ENCODE data around the gene KLHL35.

The KLHL35 gene

GRCh38 chr11:75468534-75469340 is 35.7 kb upstream of the KLHL35 start:
- DNase-seq, result no peak

GRCh38 chr11:75467881-75468280 is 34.9 kb upstream of the KLHL35 start:
- no peak for DNase-seq

GRCh38 chr11:75467311-75467710 is 34.3 kb upstream of the KLHL35 start:
- no peak for DNase-seq

GRCh38 chr11:75465701-75466531 is 32.9 kb upstream of the KLHL35 start:
- no peak for DNase-seq

GRCh38 chr11:75463106-75463774 is 30.2 kb upstream of the KLHL35 start:
- no peak for DNase-seq

GRCh38 chr11:75462117-75462653 is 29.2 kb upstream of the KLHL35 start:
- DNase-seq, result no peak

GRCh38 chr11:75461151-75461550 is 28.1 kb upstream of the KLHL35 start:
- no peak for DNase-seq

GRCh38 chr11:75456596-75457183 is 23.7 kb upstream of the KLHL35 start:
- no peak for DNase-seq

GRCh38 chr11:75454987-75455386 is 22.0 kb upstream of the KLHL35 start:
- no peak for DNase-seq

GRCh38 chr11:75453916-75454655 is 21.1 kb upstream of the KLHL35 start:
- no peak for DNase-seq

GRCh38 chr11:75450826-75451821 is 18.1 kb upstream of the KLHL35 start:
- peak; percentile 41 for DNase-seq

- no peak for DNase-seq
Measured at GRCh38 chr11:75450236-75450635, 17.2 kb upstream of the KLHL35 start.

- DNase-seq, result no peak
Measured at GRCh38 chr11:75449776-75450175, 16.8 kb upstream of the KLHL35 start.

GRCh38 chr11:75449271-75449670 is 16.3 kb upstream of the KLHL35 start:
- DNase-seq, result no peak

- DNase-seq, result no peak
Measured at GRCh38 chr11:75447415-75447814, 14.4 kb upstream of the KLHL35 start.

GRCh38 chr11:75445315-75445953 is 12.4 kb upstream of the KLHL35 start:
- DNase-seq, result peak; percentile 77

- no peak for DNase-seq
Measured at GRCh38 chr11:75443043-75443442, 10.0 kb upstream of the KLHL35 start.

GRCh38 chr11:75442161-75442885 is 9.3 kb upstream of the KLHL35 start:
- no peak for DNase-seq

GRCh38 chr11:75441804-75442132 is 8.8 kb upstream of the KLHL35 start:
- no peak for DNase-seq
